HK-2 (cell line): ENCODE measurements around the gene TMEM201.

ENCODE experiments used
- DNase-seq: peaks from one replicate; pipeline ENCODE4 v3.0.0-alpha.2; 2018; ENCODE audit not compliant: unreplicated experiment

Gene TMEM201

GRCh38 chr1:9600861-9601834, 12.4 kb downstream of the TMEM201 start:
- no peak for DNase-seq

- DNase-seq = no peak
These were observed 13.5 kb downstream of the TMEM201 start for GRCh38 chr1:9601942-9602793.

GRCh38 chr1:9602794-9603167, 14.1 kb downstream of the TMEM201 start:
- DNase-seq = no peak

- DNase-seq = no peak
These were observed 14.6 kb downstream of the TMEM201 start for GRCh38 chr1:9603307-9603706.

- DNase-seq = no peak
These were observed 15.3 kb downstream of the TMEM201 start for GRCh38 chr1:9603766-9604753.

- DNase-seq = no peak
These were observed 16.1 kb downstream of the TMEM201 start for GRCh38 chr1:9604836-9605235.

GRCh38 chr1:9605946-9606455, 17.3 kb downstream of the TMEM201 start:
- DNase-seq = no peak

GRCh38 chr1:9606458-9606857, 17.7 kb downstream of the TMEM201 start:
- no peak for DNase-seq

GRCh38 chr1:9606948-9607347, 18.2 kb downstream of the TMEM201 start:
- no peak for DNase-seq

- no peak for DNase-seq
These were observed 18.6 kb downstream of the TMEM201 start for GRCh38 chr1:9607352-9607751.

GRCh38 chr1:9609998-9610397, 21.3 kb downstream of the TMEM201 start:
- DNase-seq = no peak

GRCh38 chr1:9610548-9610947, 21.8 kb downstream of the TMEM201 start:
- no peak for DNase-seq

- DNase-seq = no peak
These were observed 23.0 kb downstream of the TMEM201 start for GRCh38 chr1:9611716-9612115.

GRCh38 chr1:9612162-9612845, 23.6 kb downstream of the TMEM201 start:
- peak; percentile 49 for DNase-seq

- DNase-seq = no peak
These were observed 24.3 kb downstream of the TMEM201 start for GRCh38 chr1:9612871-9613624.

GRCh38 chr1:9613625-9614299, 25.1 kb downstream of the TMEM201 start:
- no peak for DNase-seq

GRCh38 chr1:9615316-9616063, 26.8 kb downstream of the TMEM201 start:
- DNase-seq = peak; percentile 46

- DNase-seq = no peak
These were observed 30.4 kb downstream of the TMEM201 start for GRCh38 chr1:9618909-9619679.
